GM12891 (cell line): ENCODE results near the gene LASP1.

Experiments
- POLR2A ChIP-seq: IDR thresholded peaks from 2 replicates; pipeline ENCODE4 v1.6.1; 2011; ENCODE audit warnings: low read depth, low read length, control low read depth
- POLR2AphosphoS5 ChIP-seq: IDR thresholded peaks from 2 replicates; pipeline ENCODE4 v1.6.1; 2011; ENCODE audit warnings: low read depth, low read length, control low read depth
- SPI1 ChIP-seq: IDR thresholded peaks from 2 replicates; pipeline ENCODE4 v1.6.1; 2011; ENCODE audit warnings: low read depth, low read length, control low read depth
- TAF1 ChIP-seq: IDR thresholded peaks from 2 replicates; pipeline ENCODE4 v1.6.1; 2011; ENCODE audit warnings: low read depth, low read length, control low read depth

GRCh38 chr17:38903404-38903803, 33.5 kb downstream of the LASP1 start:
- no peak for TF ChIP-seq POLR2A
- TF ChIP-seq POLR2AphosphoS5 = no peak
- TF ChIP-seq TAF1 = no peak
- TF ChIP-seq SPI1 = no peak
